Endothelial cell of umbilical vein (primary cell): ENCODE data around the gene FLT1. TPM values are rescaled to one million over a fixed set of nuclear protein-coding genes. Genes with fewer than 3 reads are reported as not detected.

Experiments used
- BruUV-seq: library from RNA; stranded (reverse); fragments of 400-500 nt; replicated peaks from 2 replicates; lab custom pipeline; 2021; lab: Mats Ljungman, UMichigan
- CTCF ChIA-PET: fragments of 300-600, 350-600 bp; sonication (Branson Sonifier 250); formaldehyde crosslinking; loops from one replicate; lab custom pipeline; 2021; ENCODE audit warnings: antibody characterized with exemption, inconsistent platforms; lab: Charles Lee
- POLR2A ChIA-PET: fragments of 300-600, 350-600 bp; sonication (Branson Sonifier 250); formaldehyde crosslinking; loops from one replicate; lab custom pipeline; 2021; ENCODE audit warnings: antibody characterized with exemption, inconsistent platforms; lab: Charles Lee
- DNase-seq: peaks from one replicate; pipeline ENCODE4 v3.0.0-alpha.2; 2011; ENCODE audit warnings: low read depth, low spot score
- FAIRE-seq: peaks from 2 replicates; lab custom pipeline; 2011; peaks lifted over from hg19 to GRCh38; lab: Jason Lieb, UNC
- H2AFZ ChIP-seq: 2 replicates; pipeline ENCODE4 v1.6.0; 2012; ENCODE audit warnings: low read depth, low read length, control low read depth, inconsistent platforms
- H3K27ac ChIP-seq: 2 replicates; pipeline ENCODE4 v1.5.1; 2011; ENCODE audit warnings: low read depth, mild to moderate bottlenecking, control low read depth, low read length, moderate library complexity; ENCODE audit not compliant: insufficient read depth
- H3K27me3 ChIP-seq, 2 experiments: 2 replicates each; pipeline versions ENCODE4 v1.6.0 to v1.6.1; 2011; ENCODE audit warnings: low read length in 2 of 2, mixed read lengths in 1 of 2; ENCODE audit not compliant: control insufficient read depth in 2 of 2, insufficient read depth in 2 of 2
- H3K36me3 ChIP-seq, 2 experiments: 2 replicates in 1 of 2; 3 replicates in 1 of 2; pipeline ENCODE4 v1.5.1; 2011; ENCODE audit warnings: low read length in 2 of 2, mild to moderate bottlenecking in 1 of 2, moderate library complexity in 1 of 2; ENCODE audit not compliant: control insufficient read depth in 2 of 2, insufficient read depth in 2 of 2; ENCODE audit errors: extremely low read depth in 1 of 2
- H3K4me1 ChIP-seq: 3 replicates; pipeline ENCODE4 v1.5.1; 2011; ENCODE audit warnings: mild to moderate bottlenecking, low read length; ENCODE audit not compliant: control insufficient read depth, insufficient read depth; ENCODE audit errors: extremely low read depth
- H3K4me2 ChIP-seq: 2 replicates; pipeline ENCODE4 v1.6.1; 2011; ENCODE audit warnings: low read length, control low read depth, mixed read lengths; ENCODE audit not compliant: insufficient read depth
- H3K4me3 ChIP-seq, 3 experiments: fragments of 200-600 bp in 1 of 3; sonication (generic), shearing (Covaris generic) in 1 of 3; replicated peaks in 1 of 3; 2 replicates each; pipeline ENCODE4 v1.5.1; 2011 to 2016; ENCODE audit warnings: control low read depth in 3 of 3, low read length in 3 of 3, mild to moderate bottlenecking in 2 of 3, inconsistent platforms in 1 of 3, low read depth in 1 of 3, moderate library complexity in 1 of 3; ENCODE audit not compliant: insufficient read depth in 1 of 3
- H3K79me2 ChIP-seq: 2 replicates; pipeline ENCODE4 v1.6.0; 2012; ENCODE audit warnings: low read length, inconsistent platforms; ENCODE audit not compliant: control insufficient read depth, insufficient read depth
- H3K9ac ChIP-seq: replicated peaks from 2 replicates; pipeline ENCODE3; 2011; ENCODE audit warnings: low read length, control low read depth; ENCODE audit not compliant: insufficient read depth; ENCODE audit errors: extremely low read depth
- H3K9me1 ChIP-seq: replicated peaks from 3 replicates; pipeline ENCODE4 v1.6.0; 2011; ENCODE audit warnings: mild to moderate bottlenecking, low read length; ENCODE audit not compliant: control insufficient read depth, insufficient read depth; ENCODE audit errors: extremely low read depth
- H3K9me3 ChIP-seq: replicated peaks from 2 replicates; pipeline ENCODE4 v1.5.1; 2012; ENCODE audit warnings: low read length, inconsistent platforms; ENCODE audit not compliant: control insufficient read depth, insufficient read depth
- H4K20me1 ChIP-seq: replicated peaks from 2 replicates; pipeline ENCODE3; 2011; ENCODE audit warnings: mild to moderate bottlenecking, low read length; ENCODE audit not compliant: control insufficient read depth, insufficient read depth; ENCODE audit errors: extremely low read depth
- EZH2 ChIP-seq: IDR thresholded peaks from 2 replicates; pipeline ENCODE4 v1.6.1; 2012; ENCODE audit warnings: borderline replicate concordance, low read depth, mild to moderate bottlenecking, moderate library complexity, low read length, inconsistent platforms; ENCODE audit not compliant: severe bottlenecking
- JUN ChIP-seq: IDR thresholded peaks from 2 replicates; pipeline ENCODE4 v1.6.1; 2011; ENCODE audit warnings: borderline replicate concordance, low read depth; ENCODE audit not compliant: insufficient read length, insufficient read depth
- dilution Hi-C: fragments of 300-500 bp; cut with MboI; formaldehyde crosslinking; loops from one replicate; pipeline ENCODE4 v1.15.0; 2019; ENCODE audit warnings: low sequenced_read_pairs; ENCODE audit not compliant: extremely low pct_ligation_motif_present
- intact Hi-C: fragments of 100-400 bp; cut with micrococcal nuclease; formaldehyde crosslinking; loops from one replicate; pipeline ENCODE4 v1.10.0; 2022
- polyA plus RNA-seq, 4 experiments: library from polyadenylated mRNA; depleted of rRNA in 3 of 4; stranded (reverse) in 3 of 4; unstranded in 1 of 4; fragments of >200 nt; gene quantifications; 2 replicates each; pipeline versions ENCODE4 v1.2.1 to v1.2.3, GENCODE V29; 2011 to 2012; ENCODE audit warnings: missing spikeins in 1 of 4
- total RNA-seq: library from RNA; stranded (reverse); gene quantifications from 2 replicates; pipeline ENCODE4 v1.2.3, GENCODE V29; 2021
- TF ChIP-seq, protein P1 (sequence below), 2 donors: IDR thresholded peaks; 1 replicate in 1 of 2; 2 replicates in 1 of 2; pipeline ENCODE4 v1.5.1; 2011; ENCODE audit warnings: low read length in 2 of 2, mild to moderate bottlenecking in 2 of 2, moderate library complexity in 2 of 2, control low read depth in 1 of 2, inconsistent platforms in 1 of 2, low read depth in 1 of 2; ENCODE audit not compliant: insufficient read depth in 1 of 2; ENCODE audit errors: extremely low read depth in 1 of 2

Gene FLT1
- total and polyA plus RNA-seq, 2 donors (not counting 3 experiments of a cell fraction or from before 2014, with no cell fraction given) = 16.0 to 104 TPM

DNA sequence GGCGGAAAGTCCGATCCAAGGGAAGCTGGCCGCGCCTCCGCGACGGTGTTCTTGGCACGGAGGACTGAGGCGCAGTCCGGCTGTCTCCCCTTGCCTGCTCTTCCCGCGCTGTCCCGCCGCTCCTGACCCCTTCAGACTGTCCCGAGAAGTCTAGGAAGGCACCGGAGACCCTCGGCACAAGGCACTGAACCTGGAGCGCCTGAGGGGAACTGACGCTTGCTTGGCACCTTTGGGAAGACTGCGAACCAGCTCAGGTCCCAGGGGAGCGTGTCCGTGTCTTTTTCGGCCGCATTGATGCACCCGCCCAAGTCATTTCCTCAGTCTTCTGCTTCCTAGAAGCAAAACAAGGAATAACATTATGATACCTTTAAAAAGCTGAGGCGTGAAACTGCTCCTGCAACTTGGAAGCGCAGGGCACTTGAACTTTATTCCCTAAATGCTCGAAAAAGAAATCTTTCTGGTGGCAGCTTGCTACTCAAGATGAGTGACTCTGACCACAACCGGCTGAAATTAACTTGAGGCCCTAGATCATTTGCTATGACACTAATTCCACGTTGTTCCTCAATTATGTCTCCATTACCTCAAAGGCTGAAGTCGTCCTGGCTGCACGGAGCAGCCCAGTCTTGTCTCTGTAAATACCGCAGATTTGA is 735 bp upstream of the FLT1 start:
- H4K20me1 ChIP-seq = peaks cover 5% of the 10 kb centered on the region
- no peaks in the 10 kb centered on the region for H3K27me3 ChIP-seq
- peak overlapping the region; percentile 96 for H3K4me2 ChIP-seq
- H3K4me3 ChIP-seq = peak overlapping the region; percentile 95 to 98 (median 96)
- intact Hi-C loops = loop anchor here (1.0 to 10.0 kb wide), 7 partner anchors 37 to 361 kb away; partner anchors contain the start of genes PAN3 and POMP
- H3K9me1 ChIP-seq = no peaks in the 10 kb centered on the region
- no peaks in the 10 kb centered on the region for H3K36me3 ChIP-seq
- POLR2A ChIA-PET = interaction anchor here (1.7 kb wide), 1 partner anchor 87 kb away, joined by 4 read pairs; no protein-coding TSS in a partner anchor
- no peak for FAIRE-seq
- peaks cover 37% of the 10 kb centered on the region for H3K79me2 ChIP-seq
- peak overlapping the region; percentile 84 for H2AFZ ChIP-seq
- H3K4me1 ChIP-seq = peaks cover 37% of the 10 kb centered on the region
- dilution Hi-C loops = loop anchor here (25.0 kb wide), 1 partner anchor 183 kb away; no protein-coding TSS in a partner anchor
- no peaks in the 10 kb centered on the region for H3K9me3 ChIP-seq
- H3K27ac ChIP-seq = peak overlapping the region; percentile 85
- TF ChIP-seq EZH2 = no peak
- TF ChIP-seq, protein P1, sequence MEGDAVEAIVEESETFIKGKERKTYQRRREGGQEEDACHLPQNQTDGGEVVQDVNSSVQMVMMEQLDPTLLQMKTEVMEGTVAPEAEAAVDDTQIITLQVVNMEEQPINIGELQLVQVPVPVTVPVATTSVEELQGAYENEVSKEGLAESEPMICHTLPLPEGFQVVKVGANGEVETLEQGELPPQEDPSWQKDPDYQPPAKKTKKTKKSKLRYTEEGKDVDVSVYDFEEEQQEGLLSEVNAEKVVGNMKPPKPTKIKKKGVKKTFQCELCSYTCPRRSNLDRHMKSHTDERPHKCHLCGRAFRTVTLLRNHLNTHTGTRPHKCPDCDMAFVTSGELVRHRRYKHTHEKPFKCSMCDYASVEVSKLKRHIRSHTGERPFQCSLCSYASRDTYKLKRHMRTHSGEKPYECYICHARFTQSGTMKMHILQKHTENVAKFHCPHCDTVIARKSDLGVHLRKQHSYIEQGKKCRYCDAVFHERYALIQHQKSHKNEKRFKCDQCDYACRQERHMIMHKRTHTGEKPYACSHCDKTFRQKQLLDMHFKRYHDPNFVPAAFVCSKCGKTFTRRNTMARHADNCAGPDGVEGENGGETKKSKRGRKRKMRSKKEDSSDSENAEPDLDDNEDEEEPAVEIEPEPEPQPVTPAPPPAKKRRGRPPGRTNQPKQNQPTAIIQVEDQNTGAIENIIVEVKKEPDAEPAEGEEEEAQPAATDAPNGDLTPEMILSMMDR (IDR thresholded peaks at IDR 0.05; ENCODE audit: extremely low read depth in 1 of 2, insufficient read depth in 1 of 2, low read depth in 1 of 2, low read length in 2 of 2) = peak in 1 of 2 donors; percentile 12
- BruUV-seq = TSS peak; percentile 20
- DNase-seq = peak; percentile 41
- CTCF ChIA-PET = interaction anchor here (0.7 to 2.1 kb wide), 6 partner anchors 16 to 172 kb away, joined by 3 to 12 read pairs (median 4); no protein-coding TSS in a partner anchor
- peak overlapping the region; percentile 95 for H3K9ac ChIP-seq

DNA sequence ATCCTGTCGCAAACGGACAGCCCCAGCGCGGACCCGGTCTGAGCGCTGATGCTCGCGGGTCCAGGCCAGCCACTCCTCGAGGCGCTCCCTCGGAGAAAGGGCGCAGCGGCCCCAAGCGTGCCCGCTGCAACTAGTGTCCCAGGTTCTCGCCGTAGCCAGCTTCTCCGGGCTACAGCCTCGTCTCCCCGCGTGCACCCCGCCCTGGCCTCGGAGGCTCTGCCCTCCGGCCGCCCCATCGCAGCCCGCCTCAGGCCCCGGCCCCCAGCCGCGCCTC is 487 bp downstream of the FLT1 start:
- Histone ChIP-seq H3K27me3 (no peaks in the 10 kb centered on the region), H3K9ac (peak overlapping the region; percentile 95), H3K4me2 (peak overlapping the region; percentile 96), H3K79me2 (peaks cover 49% of the 10 kb centered on the region), H3K36me3 (no peaks in the 10 kb centered on the region), H3K4me1 (peaks cover 45% of the 10 kb centered on the region), H3K4me3 (peak overlapping the region; percentile 95 to 98 (median 96)), H2AFZ (no peak overlapping the region), H3K9me3 (no peaks in the 10 kb centered on the region), H3K9me1 (no peaks in the 10 kb centered on the region), H3K27ac (peak overlapping the region; percentile 85), H4K20me1 (peaks cover 5% of the 10 kb centered on the region)
- CTCF ChIA-PET = interaction anchor here (2.1 kb wide), 2 partner anchors 37 to 171 kb away, joined by 8 to 12 read pairs; no protein-coding TSS in a partner anchor
- DNase-seq (peak; percentile 42), FAIRE-seq (no peak)
- no peak for TF ChIP-seq JUN
- dilution Hi-C loops = loop anchor here (25.0 kb wide), 1 partner anchor 182 kb away; no protein-coding TSS in a partner anchor
- POLR2A ChIA-PET = interaction anchor here (1.1 to 1.7 kb wide), 2 partner anchors 43 to 86 kb away, joined by 3 to 4 read pairs; no protein-coding TSS in a partner anchor
- BruUV-seq = no TSS peak
- intact Hi-C loops = loop anchor here (2.0 to 10.0 kb wide), 4 partner anchors 164 to 360 kb away; partner anchors contain the start of genes PAN3, POMP and SLC46A3
